Right renal cortex interstitium (tissue), 3 donors: ENCODE results near the gene APLP2. TPM values are rescaled to one million over a fixed set of nuclear protein-coding genes. Genes with fewer than 3 reads are reported as not detected.

Experiments used
- DNase-seq, 3 donors: peaks; one replicate each; pipeline ENCODE4 v3.0.0-alpha.2; 2013; ENCODE audit warnings: low read depth in 3 of 3, low spot score in 2 of 3
- polyA plus RNA-seq, 3 donors: library from polyadenylated mRNA; unstranded; fragments of 120-200 nt; gene quantifications; one replicate each; pipeline ENCODE4 v1.2.1, GENCODE V29; 2013; ENCODE audit not compliant: insufficient read length in 3 of 3

Gene APLP2
- polyA plus RNA-seq, 3 donors, result 506 to 554 (median 517) TPM

- no peak for DNase-seq
Measured at GRCh38 chr11:130144141-130144540, 74.4 kb downstream of the APLP2 start.

GRCh38 chr11:130144861-130145281 lies 75.2 kb downstream of the APLP2 start:
- DNase-seq, result no peak

- no peak for DNase-seq
Measured at GRCh38 chr11:130145311-130145812, 75.7 kb downstream of the APLP2 start.

GRCh38 chr11:130145975-130146776 lies 76.5 kb downstream of the APLP2 start:
- no peak for DNase-seq

GRCh38 chr11:130146796-130147195 lies 77.1 kb downstream of the APLP2 start:
- DNase-seq, result no peak

- no peak for DNase-seq
Measured at GRCh38 chr11:130148796-130149326, 79.2 kb downstream of the APLP2 start.

GRCh38 chr11:130150790-130151189 lies 81.1 kb downstream of the APLP2 start:
- no peak for DNase-seq

GRCh38 chr11:130151196-130151595 lies 81.5 kb downstream of the APLP2 start:
- DNase-seq, result no peak

GRCh38 chr11:130156108-130157022 lies 86.7 kb downstream of the APLP2 start:
- no peak for DNase-seq

- DNase-seq, result no peak
Measured at GRCh38 chr11:130157101-130157500, 87.4 kb downstream of the APLP2 start.

- no peak for DNase-seq
Measured at GRCh38 chr11:130157840-130158239, 88.1 kb downstream of the APLP2 start.

GRCh38 chr11:130159139-130159538 lies 89.4 kb downstream of the APLP2 start:
- DNase-seq, result no peak

GRCh38 chr11:130159657-130160497 lies 90.2 kb downstream of the APLP2 start, which contains the start of gene ST14:
ST14 (plus strand) TSS chr11:130159782; CDS start chr11:130159980, 198 bp downstream.
- DNase-seq, result no peak

- no peak for DNase-seq
Measured at GRCh38 chr11:130160498-130161155, 90.9 kb downstream of the APLP2 start.

GRCh38 chr11:130161441-130162145 lies 91.9 kb downstream of the APLP2 start:
- DNase-seq, result no peak

- DNase-seq, result no peak
Measured at GRCh38 chr11:130162733-130163132, 93.0 kb downstream of the APLP2 start.

GRCh38 chr11:130163346-130164220 lies 93.9 kb downstream of the APLP2 start:
- no peak for DNase-seq

- DNase-seq, result no peak
Measured at GRCh38 chr11:130164221-130164570, 94.5 kb downstream of the APLP2 start.
